Hepatocyte (in vitro differentiated cells): ENCODE results near the gene CLCN1.

Source experiments
- EZH2 ChIP-seq: fragments of 200-600 bp; sonication (generic); IDR thresholded peaks from 2 replicates; pipeline ENCODE4 v1.6.1; 2016; ENCODE audit warnings: antibody characterized with exemption, mild to moderate bottlenecking, borderline replicate concordance
- TF ChIP-seq, protein P1 (sequence below): fragments of 200-600 bp; sonication (generic); IDR thresholded peaks from 2 replicates; pipeline ENCODE4 v1.5.1; 2016; ENCODE audit warnings: antibody characterized with exemption, mild to moderate bottlenecking; ENCODE audit not compliant: poor library complexity

DNA sequence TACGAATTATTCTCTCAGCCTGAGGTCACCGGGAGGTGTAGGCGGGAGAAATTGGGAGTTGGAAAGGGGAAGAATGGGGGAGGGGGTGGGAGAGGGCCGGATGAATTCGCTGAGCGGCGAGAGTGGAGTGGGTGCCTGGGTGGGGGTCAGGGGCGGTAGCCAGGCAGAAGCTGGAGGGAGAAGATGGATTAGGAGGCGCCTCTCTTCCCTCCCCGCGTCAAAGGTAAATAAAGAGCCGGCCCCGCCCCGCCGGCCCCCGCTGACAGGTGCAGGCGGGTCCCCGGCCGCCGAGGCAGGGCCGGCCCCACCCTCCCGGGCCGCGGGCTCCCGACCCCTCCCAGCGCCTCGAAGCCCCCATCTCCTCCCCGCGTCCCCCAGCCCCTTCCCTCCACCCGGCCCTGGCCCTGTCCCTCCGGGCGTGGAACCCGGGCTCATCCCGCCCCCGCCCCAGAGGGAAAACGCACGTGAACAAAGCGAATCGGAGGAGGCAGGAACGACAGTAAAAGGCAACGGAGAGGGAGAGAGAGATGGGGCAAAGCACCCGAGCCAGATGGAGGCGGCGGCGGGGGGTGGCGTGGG is 45.7 kb downstream of the CLCN1 start:
- TF ChIP-seq, protein P1, sequence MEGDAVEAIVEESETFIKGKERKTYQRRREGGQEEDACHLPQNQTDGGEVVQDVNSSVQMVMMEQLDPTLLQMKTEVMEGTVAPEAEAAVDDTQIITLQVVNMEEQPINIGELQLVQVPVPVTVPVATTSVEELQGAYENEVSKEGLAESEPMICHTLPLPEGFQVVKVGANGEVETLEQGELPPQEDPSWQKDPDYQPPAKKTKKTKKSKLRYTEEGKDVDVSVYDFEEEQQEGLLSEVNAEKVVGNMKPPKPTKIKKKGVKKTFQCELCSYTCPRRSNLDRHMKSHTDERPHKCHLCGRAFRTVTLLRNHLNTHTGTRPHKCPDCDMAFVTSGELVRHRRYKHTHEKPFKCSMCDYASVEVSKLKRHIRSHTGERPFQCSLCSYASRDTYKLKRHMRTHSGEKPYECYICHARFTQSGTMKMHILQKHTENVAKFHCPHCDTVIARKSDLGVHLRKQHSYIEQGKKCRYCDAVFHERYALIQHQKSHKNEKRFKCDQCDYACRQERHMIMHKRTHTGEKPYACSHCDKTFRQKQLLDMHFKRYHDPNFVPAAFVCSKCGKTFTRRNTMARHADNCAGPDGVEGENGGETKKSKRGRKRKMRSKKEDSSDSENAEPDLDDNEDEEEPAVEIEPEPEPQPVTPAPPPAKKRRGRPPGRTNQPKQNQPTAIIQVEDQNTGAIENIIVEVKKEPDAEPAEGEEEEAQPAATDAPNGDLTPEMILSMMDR = no peak
- peak; percentile 57 for TF ChIP-seq EZH2
